NCI-H774 (cell line): ENCODE results near the gene LRRC55.

Source experiments
- DNase-seq: peaks from one replicate; lab custom pipeline; 2025; lab: John Stamatoyannopoulos, UW

The LRRC55 gene

GRCh38 chr11:57235761-57236703 lies 54.3 kb downstream of the LRRC55 start:
- no peak for DNase-seq

GRCh38 chr11:57237204-57237681 lies 55.5 kb downstream of the LRRC55 start, which contains the start of gene APLNR:
APLNR (minus strand) TSS chr11:57237250; CDS start chr11:57237004, 246 bp downstream.
- DNase-seq: no peak

GRCh38 chr11:57239348-57239747 lies 57.6 kb downstream of the LRRC55 start:
- DNase-seq: no peak

GRCh38 chr11:57240007-57240406 lies 58.3 kb downstream of the LRRC55 start:
- DNase-seq: no peak

DNA sequence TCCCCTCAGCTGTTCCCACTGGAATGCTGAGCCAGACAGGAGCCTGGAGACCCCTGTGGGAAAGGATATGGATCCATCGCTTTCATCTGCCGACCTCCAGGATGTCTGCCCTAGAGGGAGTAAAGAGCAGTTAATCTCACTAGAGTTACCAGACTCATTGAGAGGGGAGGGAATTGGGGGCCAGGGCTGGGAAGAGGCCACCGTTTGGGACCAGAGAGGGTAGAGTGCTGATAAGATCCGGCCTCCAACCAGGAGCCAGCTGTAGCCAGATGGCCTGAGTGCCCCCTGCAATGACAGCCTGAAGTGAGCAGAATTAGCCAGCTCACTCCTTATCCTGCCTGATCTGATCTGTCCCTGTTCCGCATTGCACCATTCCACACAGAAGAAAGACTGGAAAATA lies 59.0 kb downstream of the LRRC55 start:
- no peak for DNase-seq
